HG03045 (cell line): Measurements from ENCODE around the gene NHSL2.
"Not testable (repeated sequence)": the region's sequence is repeated elsewhere in the genome, so short reads cannot be mapped to it uniquely, and the experiment has no call there.

Source experiments
- ATAC-seq: cut with Tn5 transposase; IDR thresholded peaks from one replicate; pipeline ENCODE4 v1.9.1; 2021; ENCODE audit warnings: mild to moderate bottlenecking, moderate library complexity; ENCODE audit not compliant: unreplicated experiment

NHSL2 gene

DNA sequence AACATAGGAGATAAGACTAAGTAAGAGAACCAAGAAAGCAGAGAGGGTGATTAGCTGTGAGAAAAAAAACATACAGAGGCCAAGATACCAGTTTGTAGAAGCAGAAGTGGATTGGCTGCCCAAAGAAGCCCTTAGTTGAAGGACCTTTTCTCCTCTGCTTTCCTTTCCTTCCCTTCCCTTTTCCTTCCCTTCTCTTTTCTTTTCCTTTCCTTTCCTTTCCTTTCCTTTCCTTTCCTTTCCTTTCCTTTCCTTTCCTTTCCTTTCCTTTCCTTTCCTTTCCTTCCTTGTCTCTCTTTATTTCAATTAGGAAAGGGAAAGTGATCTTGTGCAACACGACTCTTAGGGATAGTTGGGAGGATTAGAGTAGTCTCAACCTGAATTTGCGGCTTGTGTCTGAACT is 128.2 kb downstream of the NHSL2 start:
- no peak for ATAC-seq

DNA sequence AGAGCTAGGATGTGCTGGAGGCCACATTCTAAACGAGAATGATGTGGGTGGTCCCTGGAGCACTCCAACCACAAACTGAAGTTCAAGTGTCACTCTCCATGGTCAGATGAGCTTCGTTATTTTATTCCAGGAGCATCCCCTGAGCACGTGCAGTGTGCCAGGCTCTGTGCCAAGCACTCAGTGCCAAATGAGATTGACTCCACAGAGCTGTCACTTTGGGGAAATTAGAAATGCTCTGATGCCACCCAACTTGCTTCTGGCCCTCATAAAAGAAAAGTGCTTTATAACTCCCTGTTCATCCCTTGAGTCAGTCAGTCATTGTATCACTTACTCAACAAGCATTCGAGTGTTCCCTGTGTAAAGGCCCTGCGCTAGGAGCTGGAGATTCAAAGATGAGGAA is 129.9 kb downstream of the NHSL2 start:
- no peak for ATAC-seq

DNA sequence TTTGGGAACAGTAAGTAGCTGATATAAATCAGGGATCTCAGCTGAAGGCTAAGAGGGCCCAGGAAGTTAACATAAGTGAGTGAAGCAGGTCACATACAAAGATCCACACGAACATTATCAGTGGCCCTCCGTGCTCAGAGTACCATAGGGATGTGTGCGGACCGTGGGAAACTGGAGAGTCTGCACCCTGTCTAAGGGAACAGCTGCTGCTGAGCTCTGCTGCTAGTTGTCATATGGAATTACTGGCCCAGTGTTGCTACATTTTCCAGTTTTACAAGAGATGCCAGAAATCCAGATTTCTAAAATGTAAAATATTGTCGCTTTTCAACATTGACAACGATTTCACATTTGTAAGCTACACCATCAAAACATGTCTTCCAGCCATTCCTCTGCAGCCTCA is 130.5 kb downstream of the NHSL2 start:
- ATAC-seq: no peak

DNA sequence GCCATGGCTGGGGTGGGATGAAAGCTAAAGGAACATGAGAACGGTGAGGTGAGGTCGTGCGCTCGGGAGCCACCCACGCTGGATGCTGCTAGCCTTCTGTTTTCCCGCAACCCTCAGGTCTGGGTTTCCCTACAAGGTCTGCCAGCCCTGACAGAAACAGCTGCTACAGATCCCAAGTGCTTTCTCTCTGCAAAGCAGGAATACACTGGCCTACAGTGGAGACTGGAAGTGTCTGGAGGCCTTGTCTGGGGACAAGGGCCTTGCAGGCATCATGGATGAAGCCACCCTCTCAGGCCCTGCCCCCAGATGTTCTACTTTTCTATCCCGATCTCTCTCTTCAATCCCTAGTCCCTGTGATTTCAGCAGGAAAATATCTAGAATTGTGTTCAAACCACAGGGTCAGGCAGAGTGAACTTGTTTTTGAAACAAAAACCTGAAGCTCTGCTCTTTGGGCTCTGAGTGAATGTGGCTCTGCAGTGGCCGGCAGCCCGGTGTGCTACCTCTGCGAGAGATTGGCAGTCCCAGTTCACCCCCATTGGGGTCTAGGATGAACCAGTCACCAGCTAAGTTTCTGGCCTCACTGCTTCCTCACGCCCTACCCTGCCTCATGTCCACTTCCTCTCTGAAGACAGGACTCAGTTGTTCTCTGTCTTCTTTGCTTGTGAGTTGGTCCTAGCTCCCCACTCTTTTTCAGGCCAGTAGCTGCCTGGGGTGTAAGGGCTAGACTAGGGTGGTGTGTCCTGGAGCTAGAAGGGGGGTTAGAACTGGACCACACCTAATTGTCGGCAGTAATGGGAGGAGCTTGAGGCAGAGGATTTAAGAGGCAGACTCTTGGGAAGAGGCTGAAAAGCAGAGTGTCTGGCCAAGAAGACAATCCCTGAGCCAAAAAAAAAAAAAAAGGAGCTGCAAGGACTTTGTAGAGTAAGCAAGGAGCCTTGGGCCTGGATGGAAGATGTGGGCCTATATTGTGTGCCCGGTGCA is 131.5 kb downstream of the NHSL2 start:
- no peak for ATAC-seq

DNA sequence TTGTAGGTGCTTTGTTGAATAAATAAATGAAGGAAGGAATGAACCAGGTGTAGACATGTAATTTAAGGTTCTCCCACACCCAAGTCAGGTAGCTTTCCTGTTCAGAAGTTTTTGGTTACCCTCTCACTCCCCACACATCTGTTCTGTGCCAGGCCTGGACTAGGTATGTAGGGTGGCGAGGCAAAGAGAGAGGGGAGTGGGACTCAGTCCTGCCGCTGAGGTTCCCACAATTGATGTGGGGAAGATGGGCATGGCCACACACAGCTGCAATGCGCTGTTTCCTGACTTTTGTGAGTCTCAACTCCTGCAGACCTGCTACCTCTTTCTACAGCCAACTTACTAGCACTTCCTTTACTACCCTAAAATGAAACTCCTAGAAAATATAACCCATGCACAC is 132.2 kb downstream of the NHSL2 start:
- ATAC-seq: no peak

DNA sequence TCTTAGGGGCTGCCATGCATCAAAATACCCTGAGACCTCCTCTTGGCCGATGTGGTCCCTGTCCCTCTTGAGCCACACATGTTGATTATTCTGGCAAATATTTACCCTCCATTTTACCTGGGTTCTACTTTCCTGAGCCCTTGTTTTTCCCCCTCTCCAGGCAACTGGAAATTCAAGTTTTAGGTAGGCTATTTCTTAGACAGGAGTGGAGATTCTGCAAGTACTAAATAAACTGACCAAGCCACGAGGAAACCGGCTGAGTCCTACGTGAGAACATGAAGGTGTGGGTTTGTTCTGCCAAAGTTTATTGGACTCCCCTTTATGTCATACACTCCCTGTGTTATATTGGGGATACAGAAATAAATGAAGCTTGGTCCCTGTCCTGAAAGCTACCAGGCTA is 133.0 kb downstream of the NHSL2 start:
- ATAC-seq: no peak

DNA sequence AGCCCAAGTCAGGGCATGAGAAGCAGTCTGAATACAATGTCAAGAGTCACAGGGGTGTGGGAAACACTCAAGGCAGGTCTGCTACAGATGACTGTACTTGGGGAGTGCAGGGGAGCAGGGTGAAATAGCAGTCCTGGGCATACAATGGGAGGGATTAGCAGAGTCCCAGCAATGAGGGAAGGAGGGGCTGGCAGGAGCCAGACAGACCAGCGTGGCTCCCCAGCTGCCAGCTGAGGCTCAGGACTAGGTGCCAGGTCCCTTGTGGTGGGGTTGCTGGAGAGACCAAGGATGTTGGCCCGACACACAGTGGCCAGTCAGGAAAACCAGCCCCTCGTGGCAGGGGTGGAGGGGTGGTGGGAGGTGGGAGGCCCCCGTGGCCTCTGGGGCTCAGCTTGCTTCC is 134.5 kb downstream of the NHSL2 start:
- ATAC-seq: no peak

DNA sequence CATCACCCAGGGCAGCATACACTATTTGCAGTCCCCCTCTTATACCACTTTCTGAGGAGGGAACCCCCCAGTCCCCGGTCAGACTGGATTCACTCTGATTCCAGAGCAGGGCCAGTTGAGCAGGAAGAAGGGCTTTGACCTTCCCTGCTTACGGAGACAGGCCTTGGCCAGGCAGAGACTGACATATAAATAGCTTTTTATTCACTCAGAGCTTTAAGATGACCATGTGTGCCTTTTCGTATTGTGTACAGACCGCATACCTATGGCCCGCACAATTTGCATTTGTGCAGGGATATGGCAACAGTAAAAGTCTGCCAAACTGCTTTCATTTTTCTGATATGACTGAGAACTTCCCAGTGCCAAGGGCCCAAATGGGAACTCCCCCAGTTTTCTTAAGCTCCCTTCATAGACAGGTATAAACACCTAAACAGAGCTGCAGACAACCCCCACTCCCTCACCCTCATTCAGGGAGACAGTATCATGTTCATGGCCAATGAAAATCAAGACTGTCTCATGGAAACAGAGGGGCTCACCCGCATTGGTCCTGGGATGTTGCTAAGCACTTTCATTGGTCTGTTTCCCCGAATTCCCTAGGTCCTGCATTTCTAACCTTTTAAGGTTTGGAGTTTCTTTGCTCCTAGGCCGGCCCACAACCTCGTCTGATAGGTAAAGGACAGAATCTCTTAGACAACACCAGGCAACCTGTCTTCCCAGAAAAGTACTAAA is 135.1 kb downstream of the NHSL2 start:
- no peak for ATAC-seq

DNA sequence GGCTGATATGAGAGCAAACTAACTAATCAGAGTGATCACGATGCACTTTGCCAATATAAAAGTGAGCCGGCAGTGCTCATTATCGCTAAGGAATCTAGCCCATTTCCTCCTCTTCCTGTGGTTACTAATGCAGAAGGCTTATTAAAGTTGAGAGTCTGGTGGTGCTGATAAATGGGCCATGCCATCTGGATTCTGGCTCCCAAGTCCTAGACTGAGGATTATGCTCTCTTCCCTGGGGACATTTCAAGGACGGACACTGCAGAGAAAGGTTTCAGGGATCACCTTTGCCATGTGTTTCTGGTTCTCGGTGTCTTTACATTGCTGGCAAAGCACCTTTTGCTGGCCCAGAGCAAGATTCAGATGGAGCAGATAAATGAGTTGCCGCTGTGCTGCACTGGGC is 135.8 kb downstream of the NHSL2 start:
- ATAC-seq: no peak

DNA sequence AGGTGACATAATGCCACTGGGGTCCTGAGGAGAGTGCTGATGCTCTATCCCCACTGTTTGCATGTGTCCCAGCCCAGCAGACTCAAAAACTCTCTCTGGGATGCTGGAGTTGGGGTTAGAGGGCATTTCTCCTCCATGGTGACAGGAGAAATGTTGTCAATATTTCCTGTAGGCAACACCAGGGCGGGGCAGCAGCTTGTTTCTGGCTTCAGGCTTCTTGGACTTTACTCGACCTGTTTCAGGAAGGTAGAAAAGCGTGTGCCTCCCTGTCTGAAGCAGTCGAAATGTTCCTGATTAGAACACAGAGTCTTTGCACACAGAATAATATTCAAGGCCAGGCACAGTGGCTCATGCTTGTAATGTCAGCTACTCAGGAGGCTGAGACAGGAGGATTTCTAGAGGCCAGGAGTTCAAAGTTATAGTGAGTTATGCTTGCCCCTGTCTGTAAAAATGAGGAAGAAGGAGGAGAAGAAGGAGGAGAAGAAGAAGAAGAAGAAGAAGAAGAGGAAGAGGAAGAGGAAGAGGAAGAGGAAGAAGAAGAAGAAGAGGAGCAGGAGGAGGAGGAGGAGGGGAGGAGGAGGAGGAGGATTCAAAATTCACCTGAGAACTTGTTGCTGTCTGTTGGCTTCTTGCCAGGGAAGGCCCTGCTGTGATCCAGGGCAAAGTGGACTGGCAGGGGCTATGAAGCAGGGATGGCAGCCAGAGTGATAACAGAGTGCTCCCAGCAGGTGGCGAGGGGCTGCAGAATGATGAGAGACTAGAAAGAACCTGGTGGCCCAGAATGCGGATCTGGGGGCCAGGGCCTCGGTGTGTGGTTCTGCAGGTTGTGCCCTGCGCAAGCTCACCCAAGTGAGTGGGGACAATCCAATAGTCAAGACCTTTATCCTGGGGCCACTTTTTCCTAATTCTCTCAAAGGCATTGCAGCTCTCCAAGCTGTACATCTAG is 138.1 kb downstream of the NHSL2 start:
- ATAC-seq: no peak

DNA sequence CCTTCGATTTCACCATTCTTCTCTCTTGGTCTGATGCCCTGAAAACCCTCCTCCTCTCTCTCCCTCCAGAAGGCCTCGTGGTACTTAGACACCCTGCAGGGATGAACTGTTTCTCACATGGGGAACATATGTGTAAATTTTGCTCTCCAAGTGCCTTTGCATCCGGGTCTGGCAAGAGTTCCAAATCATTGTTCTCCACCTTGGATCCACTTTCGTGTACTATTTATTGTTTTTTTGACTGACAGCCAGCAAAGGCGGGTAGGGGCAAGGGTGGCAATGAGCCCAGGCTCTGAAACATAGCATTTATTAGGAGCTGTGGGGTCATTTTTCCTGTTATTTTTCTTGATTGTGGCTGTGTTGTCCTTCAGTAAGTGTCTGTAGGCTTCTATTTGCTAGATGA is 139.4 kb downstream of the NHSL2 start:
- ATAC-seq: no peak

DNA sequence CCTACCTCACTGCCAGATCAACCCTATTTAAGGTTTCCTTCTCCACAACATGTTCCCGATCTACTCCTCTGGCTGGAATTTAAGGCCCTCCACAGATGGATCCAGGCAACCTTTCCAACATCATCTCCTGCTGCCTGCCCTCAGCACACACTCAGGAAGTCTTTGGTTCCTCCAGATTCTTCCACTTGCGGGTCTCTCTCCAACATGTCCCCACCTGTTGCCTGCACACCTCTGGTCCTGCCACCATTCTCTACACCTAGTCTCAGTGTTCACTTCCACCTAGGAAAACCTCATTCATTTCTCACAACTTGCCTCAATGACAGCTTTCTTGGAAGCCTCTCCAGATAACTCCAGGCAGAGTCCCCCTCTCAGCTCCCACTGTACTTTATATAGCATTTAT is 140.9 kb downstream of the NHSL2 start:
- no peak for ATAC-seq

DNA sequence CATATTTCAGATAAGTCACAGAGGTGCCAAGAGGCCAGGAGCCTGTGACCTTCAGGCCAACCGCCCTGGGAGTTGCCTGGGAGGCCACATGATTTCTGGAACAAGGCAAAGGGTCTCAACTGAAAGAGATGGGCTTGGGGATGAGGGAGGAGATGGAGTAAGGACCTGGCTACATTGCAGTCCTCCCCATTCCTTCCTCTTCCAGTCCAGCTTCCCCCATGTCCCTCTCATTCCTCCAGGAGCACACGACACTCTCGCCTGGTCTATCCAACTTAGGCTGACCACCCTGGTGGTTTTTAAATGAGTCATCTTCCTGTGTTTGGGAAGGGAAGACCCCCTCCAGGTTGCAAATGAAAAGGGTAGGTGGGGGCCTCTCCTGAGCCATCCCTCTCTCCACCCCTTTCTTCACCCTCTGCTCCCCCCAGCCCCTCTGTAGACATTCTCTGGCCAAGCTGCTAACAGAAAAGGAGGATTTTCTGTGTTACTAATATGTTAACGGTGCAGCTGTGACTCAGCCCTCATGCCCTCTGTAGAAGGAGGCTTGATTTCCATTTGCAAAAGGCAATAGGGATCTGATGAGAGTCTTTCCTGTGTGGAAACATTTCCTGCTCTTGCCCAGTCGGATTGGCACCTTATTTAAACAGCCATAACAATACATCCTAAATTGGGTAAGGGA is 141.9 kb downstream of the NHSL2 start:
- ATAC-seq: no peak

DNA sequence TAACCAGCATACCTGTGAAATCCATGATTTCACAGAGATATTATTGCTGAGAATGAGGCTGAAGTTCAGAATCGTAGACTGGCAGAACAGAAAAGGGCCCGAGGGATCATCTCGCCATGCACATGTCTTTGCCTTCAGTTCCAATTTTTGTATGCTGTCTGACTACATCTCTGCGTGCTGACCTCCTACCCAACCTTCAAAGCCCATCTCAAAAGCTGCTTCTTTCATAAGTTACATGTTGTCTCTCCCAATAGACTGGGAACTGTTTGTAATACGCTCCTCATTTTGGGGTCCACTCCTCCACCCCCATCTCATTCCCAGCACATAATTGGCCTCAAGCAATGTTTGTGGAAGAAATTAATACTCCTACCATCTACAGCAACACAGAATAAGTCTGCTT is 142.9 kb downstream of the NHSL2 start:
- ATAC-seq: no peak

DNA sequence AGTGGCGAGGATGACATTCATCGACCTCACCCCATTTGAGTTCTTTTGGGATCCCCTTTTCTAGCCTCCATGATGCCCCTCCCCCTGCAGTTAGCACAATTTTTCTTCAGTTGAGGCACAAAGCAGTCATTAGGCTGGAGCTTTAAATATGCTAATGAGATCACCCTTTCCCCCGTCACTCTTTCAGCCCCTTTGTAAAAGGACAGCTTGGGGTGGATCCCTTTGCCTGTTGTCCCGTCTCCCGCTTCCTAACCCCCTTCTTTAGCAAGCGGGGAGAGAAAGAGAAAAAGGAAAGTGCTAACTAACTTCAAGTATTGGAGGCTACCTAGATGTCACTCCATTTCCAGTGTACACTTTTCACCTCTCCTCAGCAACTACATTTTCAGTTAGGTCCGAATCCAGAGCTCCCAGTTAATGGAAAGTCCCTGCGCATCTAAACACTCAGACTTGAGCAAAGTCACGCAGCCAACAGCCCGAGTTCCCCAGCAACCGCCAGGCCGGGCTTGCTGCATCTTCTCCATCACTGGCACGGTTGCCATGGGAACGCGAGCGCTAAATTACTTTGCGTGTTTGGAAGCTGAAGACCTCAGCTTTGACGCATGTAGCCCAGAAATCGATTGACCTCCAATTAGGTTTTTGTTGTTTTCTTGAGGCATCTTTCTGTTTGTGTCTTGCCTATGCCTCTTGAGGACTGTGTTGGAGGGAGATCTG is 144.3 kb downstream of the NHSL2 start:
- no peak for ATAC-seq

DNA sequence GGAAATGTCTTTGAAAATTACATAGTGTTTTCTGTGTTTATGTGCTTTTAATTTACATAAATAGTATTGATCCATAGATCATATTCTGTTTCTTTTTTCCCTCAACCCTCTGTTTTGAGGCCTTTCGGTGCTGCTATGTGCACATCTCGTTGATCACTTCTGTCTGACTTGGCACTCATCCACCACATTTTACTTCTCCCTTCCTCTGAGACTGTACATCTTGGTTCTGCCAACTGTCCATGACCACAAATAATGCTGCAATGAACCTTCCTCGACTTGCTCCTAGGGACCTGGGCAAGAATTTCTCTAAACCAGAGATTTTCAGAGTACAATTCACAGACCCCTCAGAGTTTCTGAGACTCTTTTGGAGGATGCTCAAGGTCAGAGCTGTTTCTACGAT is 146.7 kb downstream of the NHSL2 start:
- ATAC-seq: no peak

DNA sequence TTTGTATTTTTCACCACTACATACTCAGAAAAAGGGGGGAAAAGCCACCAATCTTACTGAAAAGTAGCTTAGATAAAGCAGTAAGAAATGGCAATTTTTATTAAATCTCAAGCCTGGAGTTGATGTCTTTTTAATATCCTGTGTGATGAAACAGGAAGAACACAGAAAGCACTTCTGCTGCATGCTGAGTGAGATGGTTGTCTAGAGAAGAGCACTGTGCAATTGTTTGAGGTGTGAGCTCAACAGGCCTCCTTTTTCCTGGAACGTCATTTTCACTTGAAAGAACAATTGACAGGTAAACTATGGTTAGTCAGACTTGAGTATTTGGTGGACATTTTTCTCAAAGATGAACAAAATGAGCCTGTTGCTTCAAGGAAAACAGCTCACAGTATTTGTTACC is 147.2 kb downstream of the NHSL2 start:
- ATAC-seq: no peak

DNA sequence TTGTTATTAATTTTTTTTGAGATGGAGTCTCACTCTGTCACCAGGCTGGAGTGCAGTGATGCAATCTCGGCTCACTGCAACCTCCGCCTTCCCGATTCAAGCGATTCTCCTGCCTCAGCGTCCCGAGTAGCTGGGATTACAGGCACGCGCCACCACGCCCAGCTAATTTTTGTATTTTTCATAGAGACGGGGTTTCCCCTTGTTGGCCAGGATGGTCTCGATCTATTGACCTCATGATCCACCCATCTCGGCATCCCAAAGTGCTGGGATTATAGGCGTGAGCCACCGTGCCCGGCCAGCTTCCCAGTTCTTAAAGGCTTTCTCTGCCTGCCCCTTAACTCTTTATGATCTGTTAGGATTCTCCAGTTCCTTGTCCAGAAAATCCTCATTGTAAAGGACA is 147.7 kb downstream of the NHSL2 start:
- not testable (repeated sequence) for ATAC-seq

DNA sequence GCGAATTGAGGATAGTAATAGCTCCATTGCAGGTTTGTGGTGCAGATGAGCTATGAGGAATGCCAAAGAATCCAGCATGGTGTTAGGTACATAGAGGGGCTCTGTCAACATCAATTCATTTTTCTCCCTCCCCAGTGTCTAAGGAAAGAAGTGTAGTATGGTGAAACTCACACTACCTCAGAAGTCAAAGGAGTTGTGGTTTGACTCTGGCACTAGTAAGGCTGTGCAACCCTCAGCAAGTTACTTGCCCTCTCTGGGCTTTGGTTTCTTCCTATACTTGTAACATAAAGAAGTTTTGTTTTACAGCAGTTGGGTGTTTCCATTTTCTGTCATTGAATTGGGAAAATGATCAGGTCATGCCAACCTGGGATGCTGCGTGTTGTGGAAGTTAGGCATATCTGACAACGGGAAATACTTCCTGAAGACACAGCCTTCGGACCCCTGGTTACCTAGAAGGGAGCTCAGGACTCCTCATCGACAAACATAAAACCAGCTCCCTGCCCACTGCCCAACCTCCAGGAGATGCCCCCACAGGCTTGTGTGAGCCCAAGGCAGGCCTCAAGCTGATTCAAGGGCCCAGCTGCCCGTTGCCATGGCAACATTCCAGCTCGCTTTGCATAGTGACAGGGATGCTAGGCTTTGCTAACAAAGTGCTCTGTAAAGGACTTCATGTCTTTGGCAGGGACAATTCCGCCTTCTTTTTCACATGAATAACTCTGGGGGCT is 149.7 kb downstream of the NHSL2 start:
- no peak for ATAC-seq
